K562 (cell line): ENCODE measurements around the gene CRLF1. TPM values are rescaled to one million over a fixed set of nuclear protein-coding genes. Genes with fewer than 3 reads are reported as not detected.

Experiments
- MEIS2 ChIP-seq: fragments of 450-650 bp; IDR thresholded peaks from 2 replicates; pipeline ENCODE4 v1.6.1; 2014; ENCODE audit warnings: mild to moderate bottlenecking; ENCODE audit not compliant: partially characterized antibody
- MTA1 ChIP-seq: fragments of 450-650 bp; IDR thresholded peaks from 2 replicates; pipeline ENCODE4 v1.6.1; 2017; ENCODE audit warnings: borderline replicate concordance
- NEUROD1 ChIP-seq: fragments of 150-350 bp; IDR thresholded peaks from 2 replicates; pipeline ENCODE4 v1.6.1; 2014; ENCODE audit warnings: borderline replicate concordance, low read length, low read depth; ENCODE audit not compliant: partially characterized antibody
- PHF20 ChIP-seq: fragments of 450-650 bp; IDR thresholded peaks from 2 replicates; pipeline ENCODE4 v1.6.1; 2018; ENCODE audit not compliant: partially characterized antibody
- RB1 ChIP-seq: fragments of 450-650 bp; IDR thresholded peaks from 2 replicates; pipeline ENCODE4 v1.6.1; 2017; ENCODE audit warnings: low read depth, mild to moderate bottlenecking
- TAF15 ChIP-seq: fragments of 200-400 bp; formaldehyde crosslinking; IDR thresholded peaks from 2 replicates; pipeline ENCODE4 v1.6.1; 2017; ENCODE audit warnings: mild to moderate bottlenecking, low read depth, low read length, moderate library complexity
- ZNF121 ChIP-seq: sonication (generic); formaldehyde crosslinking; conservative IDR thresholded peaks from 2 replicates; pipeline ENCODE4 v1.8.0; 2022; ENCODE audit warnings: missing genetic modification reagents
- polyA plus RNA-seq, 8 experiments: library from polyadenylated mRNA; depleted of rRNA in 4 of 8; stranded (reverse) in 5 of 8; unstranded in 3 of 8; fragments of >200 nt; fragmentation: Nextera tagmentation in 2 of 8; fragmentation: Illumina TruSeq in 1 of 8; extraction: Ambion mirVana in 2 of 8; extraction: Trizol in 1 of 8; gene quantifications; 2 replicates each; pipeline versions ENCODE4 v1.2.1 to v1.2.3, GENCODE V29; 2011 to 2014; ENCODE audit warnings: inconsistent platforms in 1 of 8, missing spikeins in 1 of 8
- total RNA-seq, 7 experiments: library from RNA; depleted of rRNA in 6 of 7; stranded (reverse); fragments of >200 nt in 6 of 7; fragmentation: Illumina TruSeq in 2 of 7; extraction: Trizol in 2 of 7; gene quantifications; 2 replicates each; pipeline versions ENCODE4 v1.2.1 to v1.2.3, GENCODE V29; 2011 to 2021; ENCODE audit warnings: low replicate concordance in 1 of 7
- TF ChIP-seq, protein P1 (sequence below), 2 experiments: fragments of 450-650 bp in 1 of 2; sonication (generic) in 1 of 2; formaldehyde crosslinking in 1 of 2; IDR thresholded peaks; 2 replicates each; pipeline versions ENCODE4 v1.7.1 to v1.9.0; 2016 to 2022; ENCODE audit warnings: inconsistent platforms in 1 of 2, mild to moderate bottlenecking in 1 of 2, missing genetic modification reagents in 1 of 2
- TF ChIP-seq, protein P2 (sequence below): fragments of 250-450 bp; sonication (Bioruptor Pico); IDR thresholded peaks from 2 replicates; pipeline ENCODE4 v1.5.0; 2021; ENCODE audit warnings: mild to moderate bottlenecking, borderline replicate concordance
- TF ChIP-seq, protein P3 (sequence below): fragments of 250-450 bp; sonication (Bioruptor Pico); IDR thresholded peaks from 2 replicates; pipeline ENCODE4 v1.8.0; 2021; ENCODE audit warnings: mild to moderate bottlenecking, moderate library complexity
- TF ChIP-seq, protein P4 (sequence below): sonication (generic); formaldehyde crosslinking; IDR thresholded peaks from 2 replicates; pipeline ENCODE4 v1.8.1; 2023; ENCODE audit warnings: mild to moderate bottlenecking, missing genetic modification reagents, moderate library complexity

The CRLF1 gene
- total and polyA plus RNA-seq, 9 of the 15 experiments (the other 6 are each of a cell fraction or from before 2014, with no cell fraction given), result 0.85 to 3.6 (median 1.7) TPM

DNA sequence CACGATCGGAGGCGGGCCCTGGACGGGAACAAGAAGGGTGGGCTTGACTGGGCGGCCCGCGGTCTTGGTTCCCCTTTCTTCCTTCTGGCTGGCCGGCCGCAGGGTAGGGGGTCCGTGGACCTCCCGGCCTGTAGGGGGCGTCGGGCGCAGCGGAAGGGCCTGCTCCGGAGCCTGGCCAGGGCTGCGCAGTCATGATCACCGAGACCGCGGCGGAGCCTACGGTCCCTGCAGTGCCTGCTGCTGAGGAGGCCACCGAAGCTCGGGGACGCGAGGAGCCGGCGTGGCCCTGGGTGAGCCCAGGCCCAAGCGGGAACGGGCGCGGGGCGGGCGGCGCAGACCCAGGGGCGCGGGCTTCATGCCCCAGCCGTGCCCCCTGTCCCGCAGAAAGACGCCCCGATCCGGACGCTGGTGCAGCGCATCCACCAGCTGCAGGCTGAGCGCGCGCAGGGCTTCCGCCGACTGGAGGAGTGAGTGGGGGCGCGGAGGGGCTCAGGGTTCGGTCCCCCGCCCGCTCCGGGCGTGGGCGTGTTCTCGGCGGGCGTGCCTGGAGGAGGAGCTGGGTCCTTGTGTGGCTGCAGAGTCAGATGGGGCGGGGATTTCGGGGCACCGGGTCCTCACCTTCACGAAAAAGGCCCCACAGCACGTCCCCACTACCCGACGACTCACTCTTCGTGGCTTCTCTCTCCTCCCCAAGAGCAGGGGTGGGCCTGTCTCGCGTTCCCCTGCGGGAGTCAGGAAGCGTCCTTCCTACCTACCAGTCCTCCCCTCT, 17.8 kb downstream of the CRLF1 start, which contains the start of gene REX1BD (continued):
- TF ChIP-seq, protein P1, sequence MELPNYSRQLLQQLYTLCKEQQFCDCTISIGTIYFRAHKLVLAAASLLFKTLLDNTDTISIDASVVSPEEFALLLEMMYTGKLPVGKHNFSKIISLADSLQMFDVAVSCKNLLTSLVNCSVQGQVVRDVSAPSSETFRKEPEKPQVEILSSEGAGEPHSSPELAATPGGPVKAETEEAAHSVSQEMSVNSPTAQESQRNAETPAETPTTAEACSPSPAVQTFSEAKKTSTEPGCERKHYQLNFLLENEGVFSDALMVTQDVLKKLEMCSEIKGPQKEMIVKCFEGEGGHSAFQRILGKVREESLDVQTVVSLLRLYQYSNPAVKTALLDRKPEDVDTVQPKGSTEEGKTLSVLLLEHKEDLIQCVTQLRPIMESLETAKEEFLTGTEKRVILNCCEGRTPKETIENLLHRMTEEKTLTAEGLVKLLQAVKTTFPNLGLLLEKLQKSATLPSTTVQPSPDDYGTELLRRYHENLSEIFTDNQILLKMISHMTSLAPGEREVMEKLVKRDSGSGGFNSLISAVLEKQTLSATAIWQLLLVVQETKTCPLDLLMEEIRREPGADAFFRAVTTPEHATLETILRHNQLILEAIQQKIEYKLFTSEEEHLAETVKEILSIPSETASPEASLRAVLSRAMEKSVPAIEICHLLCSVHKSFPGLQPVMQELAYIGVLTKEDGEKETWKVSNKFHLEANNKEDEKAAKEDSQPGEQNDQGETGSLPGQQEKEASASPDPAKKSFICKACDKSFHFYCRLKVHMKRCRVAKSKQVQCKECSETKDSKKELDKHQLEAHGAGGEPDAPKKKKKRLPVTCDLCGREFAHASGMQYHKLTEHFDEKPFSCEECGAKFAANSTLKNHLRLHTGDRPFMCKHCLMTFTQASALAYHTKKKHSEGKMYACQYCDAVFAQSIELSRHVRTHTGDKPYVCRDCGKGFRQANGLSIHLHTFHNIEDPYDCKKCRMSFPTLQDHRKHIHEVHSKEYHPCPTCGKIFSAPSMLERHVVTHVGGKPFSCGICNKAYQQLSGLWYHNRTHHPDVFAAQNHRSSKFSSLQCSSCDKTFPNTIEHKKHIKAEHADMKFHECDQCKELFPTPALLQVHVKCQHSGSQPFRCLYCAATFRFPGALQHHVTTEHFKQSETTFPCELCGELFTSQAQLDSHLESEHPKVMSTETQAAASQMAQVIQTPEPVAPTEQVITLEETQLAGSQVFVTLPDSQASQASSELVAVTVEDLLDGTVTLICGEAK (IDR thresholded peaks at IDR 0.05), result peak; percentile 58
- TF ChIP-seq, protein P1 (CRISPR knock-in tag; IDR thresholded peaks at IDR 0.05), result no peak
- TF ChIP-seq MTA1 (peak; percentile 77; the same call in 1 of the 2 replicates), TAF15 (no peak), NEUROD1 (no peak), PHF20 (peak; percentile 82), MEIS2 (peak; percentile 1), RB1 (peak; percentile 93), ZNF121 (CRISPR knock-in tag) (no peak; the same call in 1 of the 2 replicates)
- TF ChIP-seq, protein P2, sequence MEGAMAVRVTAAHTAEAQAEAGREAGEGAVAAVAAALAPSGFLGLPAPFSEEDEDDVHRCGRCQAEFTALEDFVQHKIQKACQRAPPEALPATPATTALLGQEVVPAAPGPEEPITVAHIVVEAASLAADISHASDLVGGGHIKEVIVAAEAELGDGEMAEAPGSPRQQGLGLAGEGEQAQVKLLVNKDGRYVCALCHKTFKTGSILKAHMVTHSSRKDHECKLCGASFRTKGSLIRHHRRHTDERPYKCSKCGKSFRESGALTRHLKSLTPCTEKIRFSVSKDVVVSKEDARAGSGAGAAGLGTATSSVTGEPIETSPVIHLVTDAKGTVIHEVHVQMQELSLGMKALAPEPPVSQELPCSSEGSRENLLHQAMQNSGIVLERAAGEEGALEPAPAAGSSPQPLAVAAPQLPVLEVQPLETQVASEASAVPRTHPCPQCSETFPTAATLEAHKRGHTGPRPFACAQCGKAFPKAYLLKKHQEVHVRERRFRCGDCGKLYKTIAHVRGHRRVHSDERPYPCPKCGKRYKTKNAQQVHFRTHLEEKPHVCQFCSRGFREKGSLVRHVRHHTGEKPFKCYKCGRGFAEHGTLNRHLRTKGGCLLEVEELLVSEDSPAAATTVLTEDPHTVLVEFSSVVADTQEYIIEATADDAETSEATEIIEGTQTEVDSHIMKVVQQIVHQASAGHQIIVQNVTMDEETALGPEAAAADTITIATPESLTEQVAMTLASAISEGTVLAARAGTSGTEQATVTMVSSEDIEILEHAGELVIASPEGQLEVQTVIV, result no peak
- TF ChIP-seq, protein P3, sequence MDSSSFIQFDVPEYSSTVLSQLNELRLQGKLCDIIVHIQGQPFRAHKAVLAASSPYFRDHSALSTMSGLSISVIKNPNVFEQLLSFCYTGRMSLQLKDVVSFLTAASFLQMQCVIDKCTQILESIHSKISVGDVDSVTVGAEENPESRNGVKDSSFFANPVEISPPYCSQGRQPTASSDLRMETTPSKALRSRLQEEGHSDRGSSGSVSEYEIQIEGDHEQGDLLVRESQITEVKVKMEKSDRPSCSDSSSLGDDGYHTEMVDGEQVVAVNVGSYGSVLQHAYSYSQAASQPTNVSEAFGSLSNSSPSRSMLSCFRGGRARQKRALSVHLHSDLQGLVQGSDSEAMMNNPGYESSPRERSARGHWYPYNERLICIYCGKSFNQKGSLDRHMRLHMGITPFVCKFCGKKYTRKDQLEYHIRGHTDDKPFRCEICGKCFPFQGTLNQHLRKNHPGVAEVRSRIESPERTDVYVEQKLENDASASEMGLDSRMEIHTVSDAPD (CRISPR knock-in tag), result no peak
- TF ChIP-seq, protein P4, sequence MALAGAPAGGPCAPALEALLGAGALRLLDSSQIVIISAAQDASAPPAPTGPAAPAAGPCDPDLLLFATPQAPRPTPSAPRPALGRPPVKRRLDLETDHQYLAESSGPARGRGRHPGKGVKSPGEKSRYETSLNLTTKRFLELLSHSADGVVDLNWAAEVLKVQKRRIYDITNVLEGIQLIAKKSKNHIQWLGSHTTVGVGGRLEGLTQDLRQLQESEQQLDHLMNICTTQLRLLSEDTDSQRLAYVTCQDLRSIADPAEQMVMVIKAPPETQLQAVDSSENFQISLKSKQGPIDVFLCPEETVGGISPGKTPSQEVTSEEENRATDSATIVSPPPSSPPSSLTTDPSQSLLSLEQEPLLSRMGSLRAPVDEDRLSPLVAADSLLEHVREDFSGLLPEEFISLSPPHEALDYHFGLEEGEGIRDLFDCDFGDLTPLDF, result peak; percentile 46; the same call in 1 of the 2 replicates
